ENCODE results near the gene NAA20. TPM values are rescaled to one million over a fixed set of nuclear protein-coding genes. Genes with fewer than 3 reads are reported as not detected.
A peak's percentile ranks its signal among the peaks of the same experiment; 100 is the strongest.

The NAA20 gene
- total and polyA plus RNA-seq, 2 of the 13 experiments (the other 11 are each of a cell fraction or from before 2014, with no cell fraction given), result 81.9 to 82.8 TPM

- Histone ChIP-seq H2AFZ (ENCODE audit: low read length) (no peak overlapping the region), H3K4me2 (ENCODE audit: low read depth, low read length) (no peak overlapping the region), H3K36me3 (replicated peaks in 1 of 2; ENCODE audit: control insufficient read depth in 1 of 2, insufficient read depth in 2 of 2, low read length in 2 of 2) (no peaks in the 10 kb centered on the region), H3K79me2 (ENCODE audit: insufficient read depth, low read length) (no peaks in the 10 kb centered on the region), H3K27me3 (ENCODE audit: control insufficient read depth in 1 of 2, insufficient read depth in 2 of 2, low read length in 2 of 2) (no peaks in the 10 kb centered on the region), H3K9me3 (ENCODE audit: low read length) (no peaks in the 10 kb centered on the region), H3K4me1 (ENCODE audit: insufficient read depth, low read length) (peaks cover 65% of the 10 kb centered on the region), H3K4me3 (replicated peaks in 1 of 3; ENCODE audit: insufficient read depth in 1 of 3, low read depth in 2 of 3, low read length in 3 of 3) (no peak overlapping the region), H4K20me1 (ENCODE audit: insufficient read depth, low read length) (no peaks in the 10 kb centered on the region), H3K27ac (ENCODE audit: extremely low read length, insufficient read depth, low read length) (no peak overlapping the region), H3K9ac (ENCODE audit: insufficient read depth, low read depth, low read length) (no peak overlapping the region)
- ChIA-PET POLR2A (interaction anchor here (0.8 to 1.8 kb wide), 4 partner anchors 14 to 52 kb away, joined by 3 to 5 read pairs (median 3); partner anchors contain the start of genes CFAP61, CRNKL1 and NAA20), CTCF (ENCODE audit: low intra/inter-chr PET ratio, low total read pairs) (no interaction called here)
- no TSS peak for BruUV-seq (replicated peaks)
- 98% methylated on average over 14 of the region's 14 CpGs for WGBS (ENCODE audit: low lambda C conversion rate)
- no peak for DNase-seq (ENCODE audit: low spot score)
- in situ Hi-C loops (cut with HindIII; ENCODE audit: extremely low pct_ligation_motif_present, low pct_unique_long_range_greater_than_20kb), result loop anchor here (5.0 kb wide), 1 partner anchor 98 kb away; no protein-coding TSS in a partner anchor
- no peak for FAIRE-seq
- intact Hi-C loops (cut with micrococcal nuclease; ENCODE audit: unreplicated experiment), result no loop called here
- no peak for ATAC-seq
- TF ChIP-seq HHEX (CRISPR knock-in tag; IDR thresholded peaks at IDR 0.05) (no peak), ZNF687 (CRISPR knock-in tag; IDR thresholded peaks at IDR 0.05) (0 out of 2 replicates have a peak, but pooled peaks have one; percentile 13), ZNF572 (CRISPR knock-in tag; IDR thresholded peaks at IDR 0.05) (0 out of 2 replicates have a peak, but pooled peaks have one; percentile 13), MAFG (CRISPR knock-in tag; IDR thresholded peaks at IDR 0.05) (0 out of 2 replicates have a peak, but pooled peaks have one; percentile 15), ZNF274 (CRISPR knock-in tag; IDR thresholded peaks at IDR 0.05) (0 out of 2 replicates have a peak, but pooled peaks have one; percentile 46), NRL (CRISPR knock-in tag; IDR thresholded peaks at IDR 0.05; ENCODE audit: borderline replicate concordance) (0 out of 2 replicates have a peak, but pooled peaks have one; percentile 24), ZNF225 (CRISPR knock-in tag; IDR thresholded peaks at IDR 0.05) (0 out of 2 replicates have a peak, but pooled peaks have one; percentile 48), EED (CRISPR knock-in tag; IDR thresholded peaks at IDR 0.05) (0 out of 2 replicates have a peak, but pooled peaks have one; percentile 24), ZHX1 (CRISPR knock-in tag; IDR thresholded peaks at IDR 0.05; ENCODE audit: low read depth) (no peak), DZIP1 (CRISPR knock-in tag; IDR thresholded peaks at IDR 0.05) (0 out of 2 replicates have a peak, but pooled peaks have one; percentile 58), KLF16 (CRISPR knock-in tag; IDR thresholded peaks at IDR 0.05) (0 out of 4 replicates have a peak, but pooled peaks of 1 of the 2 experiments have one; percentile 74), BCL6 (CRISPR knock-in tag; IDR thresholded peaks at IDR 0.05) (no peak), ZNF891 (CRISPR knock-in tag; IDR thresholded peaks at IDR 0.05) (0 out of 2 replicates have a peak, but pooled peaks have one; percentile 48)
These were observed 16.8 kb upstream of the NAA20 start for GRCh38 chr20:20000211-20000968.
